ENCODE results near the gene SYTL3. TPM values are rescaled to one million over a fixed set of nuclear protein-coding genes. Genes with fewer than 3 reads are reported as not detected.

Gene SYTL3
- total and polyA plus RNA-seq, 10 of the 15 experiments (the other 5 are each of a cell fraction or from before 2014, with no cell fraction given), result 3.3 to 12.1 (median 6.9) TPM

DNA sequence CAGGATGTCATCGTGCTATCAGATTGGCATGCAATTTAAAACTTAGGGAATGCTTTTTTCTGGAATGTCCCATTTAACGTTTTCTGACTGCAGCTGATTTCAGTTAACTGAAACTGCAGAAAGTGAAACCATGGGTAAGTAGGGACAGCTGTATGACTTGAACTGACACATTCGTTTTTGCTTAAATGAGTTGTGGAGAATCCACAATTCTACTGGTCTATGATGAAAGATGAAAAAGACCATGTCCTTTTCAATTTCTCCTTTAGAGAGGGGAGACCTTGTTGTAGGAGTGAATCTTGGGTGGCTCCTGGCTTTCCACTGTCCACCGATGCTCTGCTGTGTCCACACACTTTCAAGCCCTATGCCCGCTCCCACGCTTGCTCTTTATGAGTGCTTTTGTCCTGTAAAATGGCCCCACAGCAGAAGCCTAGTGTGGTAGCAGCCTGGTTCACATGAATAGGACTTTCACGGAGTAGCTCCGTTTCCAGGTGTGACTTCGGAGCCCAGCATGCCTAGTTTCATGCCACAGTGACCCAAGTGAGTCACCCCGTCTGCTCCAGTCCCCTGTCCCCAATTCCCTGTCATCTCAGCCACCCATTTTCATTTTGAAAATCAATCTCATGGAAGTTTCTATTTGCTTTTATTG, 27.2 kb upstream of the SYTL3 start:
- POLR2A ChIA-PET, result no interaction called here
- Histone ChIP-seq H3K9me3 (replicated peaks; ENCODE audit: control insufficient read depth, insufficient read depth, low read length) (no peaks in the 10 kb centered on the region), H3K27ac (ENCODE audit: control insufficient read depth, insufficient read depth) (no peak overlapping the region), H3K27me3 (replicated peaks in 1 of 2; ENCODE audit: control insufficient read depth in 2 of 2, insufficient read depth in 2 of 2, low read length in 1 of 2) (no peaks in the 10 kb centered on the region), H3K36me3 (ENCODE audit: control insufficient read depth in 2 of 2, insufficient read depth in 2 of 2, low read length in 1 of 2) (peaks cover 2 to 19% of the 10 kb centered on the region in 2 experiments; a peak in 3 of 4 replicates), H3K4me2 (ENCODE audit: control insufficient read depth, insufficient read depth) (no peak overlapping the region), H4K20me1 (ENCODE audit: control insufficient read depth, insufficient read depth) (no peaks in the 10 kb centered on the region), H2AFZ (ENCODE audit: control insufficient read depth, low read depth, low read length) (no peak overlapping the region), H3K4me1 (ENCODE audit: control insufficient read depth, insufficient read depth, low read length) (no peaks in the 10 kb centered on the region; the same call in 1 of the 2 replicates), H3K9ac (ENCODE audit: control insufficient read depth, insufficient read depth, low read length) (no peak overlapping the region), H3K79me2 (ENCODE audit: control insufficient read depth, insufficient read depth, low read length) (no peaks in the 10 kb centered on the region), H3K4me3 (no peak overlapping the region)
- WGBS (ENCODE audit: insufficient coverage, insufficient replicate concordance, low lambda C conversion rate, missing lambda C conversion rate), result 81% methylated on average over 10 of the region's 10 CpGs
- in situ Hi-C loops (cut with MboI), result no loop called here
- no peak for DNase-seq (ENCODE audit: low read depth, low spot score)
- no peak for ATAC-seq
- BruUV-seq (replicated peaks), result no TSS peak
- intact Hi-C loops (cut with micrococcal nuclease; ENCODE audit: unreplicated experiment), result no loop called here
- no peak for FAIRE-seq
- TF ChIP-seq POLR2A (IDR thresholded peaks at IDR 0.05; ENCODE audit: low read depth, low read length) (no peak), ZZZ3 (IDR thresholded peaks at IDR 0.05; ENCODE audit: control insufficient read depth, insufficient read length, low read depth) (no peak), PAX5 (IDR thresholded peaks at IDR 0.05; ENCODE audit: borderline replicate concordance, low read depth, low read length) (no peak), CHD1 (IDR thresholded peaks at IDR 0.05; ENCODE audit: low read depth, low read length) (no peak), EP300 (IDR thresholded peaks at IDR 0.05; ENCODE audit: borderline replicate concordance in 1 of 2, control insufficient read depth in 1 of 2, low read depth in 2 of 2, low read length in 2 of 2) (no peak), IRF4 (IDR thresholded peaks at IDR 0.05; ENCODE audit: low read depth, low read length) (no peak), ASH2L (IDR thresholded peaks at IDR 0.05; ENCODE audit: borderline replicate concordance, low read depth) (no peak), SIN3A (IDR thresholded peaks at IDR 0.05; ENCODE audit: low read depth, low read length) (no peak), ZNF384 (IDR thresholded peaks at IDR 0.05; ENCODE audit: borderline replicate concordance, low read depth, low read length) (no peak), BACH1 (IDR thresholded peaks at IDR 0.05; ENCODE audit: borderline replicate concordance) (no peak), MYB (IDR thresholded peaks at IDR 0.05; ENCODE audit: borderline replicate concordance, low read depth, low read length) (no peak), IKZF1 (conservative IDR thresholded peaks at IDR 0.05) (no peak)
- TF ChIP-seq, protein P1, sequence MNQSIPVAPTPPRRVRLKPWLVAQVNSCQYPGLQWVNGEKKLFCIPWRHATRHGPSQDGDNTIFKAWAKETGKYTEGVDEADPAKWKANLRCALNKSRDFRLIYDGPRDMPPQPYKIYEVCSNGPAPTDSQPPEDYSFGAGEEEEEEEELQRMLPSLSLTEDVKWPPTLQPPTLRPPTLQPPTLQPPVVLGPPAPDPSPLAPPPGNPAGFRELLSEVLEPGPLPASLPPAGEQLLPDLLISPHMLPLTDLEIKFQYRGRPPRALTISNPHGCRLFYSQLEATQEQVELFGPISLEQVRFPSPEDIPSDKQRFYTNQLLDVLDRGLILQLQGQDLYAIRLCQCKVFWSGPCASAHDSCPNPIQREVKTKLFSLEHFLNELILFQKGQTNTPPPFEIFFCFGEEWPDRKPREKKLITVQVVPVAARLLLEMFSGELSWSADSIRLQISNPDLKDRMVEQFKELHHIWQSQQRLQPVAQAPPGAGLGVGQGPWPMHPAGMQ (IDR thresholded peaks at IDR 0.05; ENCODE audit: borderline replicate concordance), result no peak
- TF ChIP-seq, protein P2, sequence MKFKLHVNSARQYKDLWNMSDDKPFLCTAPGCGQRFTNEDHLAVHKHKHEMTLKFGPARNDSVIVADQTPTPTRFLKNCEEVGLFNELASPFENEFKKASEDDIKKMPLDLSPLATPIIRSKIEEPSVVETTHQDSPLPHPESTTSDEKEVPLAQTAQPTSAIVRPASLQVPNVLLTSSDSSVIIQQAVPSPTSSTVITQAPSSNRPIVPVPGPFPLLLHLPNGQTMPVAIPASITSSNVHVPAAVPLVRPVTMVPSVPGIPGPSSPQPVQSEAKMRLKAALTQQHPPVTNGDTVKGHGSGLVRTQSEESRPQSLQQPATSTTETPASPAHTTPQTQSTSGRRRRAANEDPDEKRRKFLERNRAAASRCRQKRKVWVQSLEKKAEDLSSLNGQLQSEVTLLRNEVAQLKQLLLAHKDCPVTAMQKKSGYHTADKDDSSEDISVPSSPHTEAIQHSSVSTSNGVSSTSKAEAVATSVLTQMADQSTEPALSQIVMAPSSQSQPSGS (IDR thresholded peaks at IDR 0.05; ENCODE audit: low read length), result no peak
- SMC1A ChIA-PET (ENCODE audit: uncharacterized antibody, unreplicated experiment), result interaction anchor here (1.9 kb wide), 1 partner anchor 69 kb away, joined by 5 read pairs; no protein-coding TSS in a partner anchor
- CTCF ChIA-PET, result interaction anchor here (1.7 kb wide), 1 partner anchor 402 kb away, joined by 4 read pairs; no protein-coding TSS in a partner anchor
- RAD21 ChIA-PET (ENCODE audit: unreplicated experiment), result no interaction called here

Data from GM12878 (cell line).